ENCODE data around the gene GPR148. TPM values are rescaled to one million over a fixed set of nuclear protein-coding genes. Genes with fewer than 3 reads are reported as not detected.
"Not testable (repeated sequence)": the region's sequence is repeated elsewhere in the genome, so short reads cannot be mapped to it uniquely, and the experiment has no call there.

Gene GPR148
- total and polyA plus RNA-seq, 9 donors: not detected

GRCh38 chr2:130727286-130727924 is 1.5 kb upstream of the GPR148 start:
- no peaks in the 10 kb centered on the region for H3K36me3 ChIP-seq (ENCODE audit: control insufficient read depth, insufficient read depth, low read length)
- H3K9me3 ChIP-seq (replicated peaks; ENCODE audit: control insufficient read depth, low read depth, low read length): no peaks in the 10 kb centered on the region
- peaks cover 12% of the 10 kb centered on the region for H3K4me1 ChIP-seq (ENCODE audit: control insufficient read depth, insufficient read depth, low read length)
- WGBS (ENCODE audit: insufficient coverage): under 1% methylated on average over 48 of the region's 48 CpGs
- peak; percentile 50 for DNase-seq
- H3K4me3 ChIP-seq (ENCODE audit: low read length): peak overlapping the region; percentile 32
- H3K27ac ChIP-seq (ENCODE audit: low read length): no peak overlapping the region
- H3K27me3 ChIP-seq (ENCODE audit: control insufficient read depth, insufficient read depth, low read length): peaks cover 21% of the 10 kb centered on the region

- Histone ChIP-seq H3K27ac (ENCODE audit: low read length) (no peak overlapping the region), H3K27me3 (ENCODE audit: control insufficient read depth, insufficient read depth, low read length) (peaks cover 21% of the 10 kb centered on the region), H3K36me3 (ENCODE audit: control insufficient read depth, insufficient read depth, low read length) (no peaks in the 10 kb centered on the region), H3K4me3 (ENCODE audit: low read length) (no peak overlapping the region), H3K4me1 (ENCODE audit: control insufficient read depth, insufficient read depth, low read length) (peaks cover 12% of the 10 kb centered on the region), H3K9me3 (replicated peaks; ENCODE audit: control insufficient read depth, low read depth, low read length) (no peaks in the 10 kb centered on the region)
- WGBS (ENCODE audit: insufficient coverage): 26% methylated on average over 11 of the region's 12 CpGs
- DNase-seq: no peak
Measured at GRCh38 chr2:130728007-130728454, 839 bp upstream of the GPR148 start.

GRCh38 chr2:130729322-130730299 is 741 bp downstream of the GPR148 start:
- DNase-seq: no peak
- Histone ChIP-seq H3K36me3 (ENCODE audit: control insufficient read depth, insufficient read depth, low read length) (no peaks in the 10 kb centered on the region), H3K4me3 (ENCODE audit: low read length) (no peak overlapping the region), H3K27me3 (ENCODE audit: control insufficient read depth, insufficient read depth, low read length) (peaks cover 21% of the 10 kb centered on the region), H3K4me1 (ENCODE audit: control insufficient read depth, insufficient read depth, low read length) (peaks cover 12% of the 10 kb centered on the region), H3K27ac (ENCODE audit: low read length) (no peak overlapping the region), H3K9me3 (replicated peaks; ENCODE audit: control insufficient read depth, low read depth, low read length) (no peaks in the 10 kb centered on the region)
- WGBS (ENCODE audit: insufficient coverage): 87% methylated on average over 15 of the region's 17 CpGs

GRCh38 chr2:130732257-130732656 is 3.4 kb downstream of the GPR148 start:
- H3K27me3 ChIP-seq (ENCODE audit: control insufficient read depth, insufficient read depth, low read length): peaks cover 11% of the 10 kb centered on the region
- not testable (repeated sequence) for H3K27ac ChIP-seq (ENCODE audit: low read length); H3K36me3 ChIP-seq (ENCODE audit: control insufficient read depth, insufficient read depth, low read length); H3K9me3 ChIP-seq (replicated peaks; ENCODE audit: control insufficient read depth, low read depth, low read length); H3K4me1 ChIP-seq (ENCODE audit: control insufficient read depth, insufficient read depth, low read length); DNase-seq; H3K4me3 ChIP-seq (ENCODE audit: low read length)
- WGBS (ENCODE audit: insufficient coverage): 94% methylated on average over 5 of the region's 11 CpGs

GRCh38 chr2:130735200-130735599 is 6.3 kb downstream of the GPR148 start:
- no peak for DNase-seq
- no CpG with 5 or more reads among the region's 3 CpGs for WGBS (ENCODE audit: insufficient coverage)
- Histone ChIP-seq H3K27ac (ENCODE audit: low read length) (no peak overlapping the region), H3K4me3 (ENCODE audit: low read length) (no peak overlapping the region), H3K27me3 (ENCODE audit: control insufficient read depth, insufficient read depth, low read length) (no peaks in the 10 kb centered on the region), H3K9me3 (replicated peaks; ENCODE audit: control insufficient read depth, low read depth, low read length) (no peaks in the 10 kb centered on the region), H3K4me1 (ENCODE audit: control insufficient read depth, insufficient read depth, low read length) (no peaks in the 10 kb centered on the region), H3K36me3 (ENCODE audit: control insufficient read depth, insufficient read depth, low read length) (no peaks in the 10 kb centered on the region)

- no peak overlapping the region for H3K4me3 ChIP-seq (ENCODE audit: low read length)
- WGBS (ENCODE audit: insufficient coverage): 78% methylated on average over 3 of the region's 6 CpGs
- H3K4me1 ChIP-seq (ENCODE audit: control insufficient read depth, insufficient read depth, low read length): no peaks in the 10 kb centered on the region
- no peaks in the 10 kb centered on the region for H3K9me3 ChIP-seq (replicated peaks; ENCODE audit: control insufficient read depth, low read depth, low read length)
- H3K36me3 ChIP-seq (ENCODE audit: control insufficient read depth, insufficient read depth, low read length): no peaks in the 10 kb centered on the region
- no peak for DNase-seq
- H3K27ac ChIP-seq (ENCODE audit: low read length): no peak overlapping the region
- no peaks in the 10 kb centered on the region for H3K27me3 ChIP-seq (ENCODE audit: control insufficient read depth, insufficient read depth, low read length)
Measured at GRCh38 chr2:130736487-130736886, 7.6 kb downstream of the GPR148 start.

GRCh38 chr2:130737592-130737991 is 8.7 kb downstream of the GPR148 start:
- H3K9me3 ChIP-seq (replicated peaks; ENCODE audit: control insufficient read depth, low read depth, low read length): no peaks in the 10 kb centered on the region
- H3K4me3 ChIP-seq (ENCODE audit: low read length): no peak overlapping the region
- no peaks in the 10 kb centered on the region for H3K27me3 ChIP-seq (ENCODE audit: control insufficient read depth, insufficient read depth, low read length)
- no peak overlapping the region for H3K27ac ChIP-seq (ENCODE audit: low read length)
- no peak for DNase-seq
- whole genome bisulfite sequencing (ENCODE audit: insufficient coverage): 96% methylated on average over 13 of the region's 14 CpGs
- H3K36me3 ChIP-seq (ENCODE audit: control insufficient read depth, insufficient read depth, low read length): no peaks in the 10 kb centered on the region
- no peaks in the 10 kb centered on the region for H3K4me1 ChIP-seq (ENCODE audit: control insufficient read depth, insufficient read depth, low read length)

- H3K36me3 ChIP-seq (ENCODE audit: control insufficient read depth, insufficient read depth, low read length): no peaks in the 10 kb centered on the region
- no peak overlapping the region for H3K4me3 ChIP-seq (ENCODE audit: low read length)
- no peak overlapping the region for H3K27ac ChIP-seq (ENCODE audit: low read length)
Measured at GRCh38 chr2:130740671-130741070, 11.8 kb downstream of the GPR148 start.

GRCh38 chr2:130743278-130743677 is 14.4 kb downstream of the GPR148 start:
- Histone ChIP-seq H3K9me3 (replicated peaks; ENCODE audit: control insufficient read depth, low read depth, low read length) (no peaks in the 10 kb centered on the region), H3K27me3 (ENCODE audit: control insufficient read depth, insufficient read depth, low read length) (peaks cover 4% of the 10 kb centered on the region)

More at GRCh38 chr2:130740671-130741070, 11.8 kb downstream of the GPR148 start:
- no peaks in the 10 kb centered on the region for H3K4me1 ChIP-seq (ENCODE audit: control insufficient read depth, insufficient read depth, low read length)
- peaks cover 4% of the 10 kb centered on the region for H3K27me3 ChIP-seq (ENCODE audit: control insufficient read depth, insufficient read depth, low read length)
- DNase-seq: no peak
- H3K9me3 ChIP-seq (replicated peaks; ENCODE audit: control insufficient read depth, low read depth, low read length): no peaks in the 10 kb centered on the region
- 66% methylated on average over 12 of the region's 12 CpGs for WGBS (ENCODE audit: insufficient coverage)

More at GRCh38 chr2:130743278-130743677, 14.4 kb downstream of the GPR148 start:
- Histone ChIP-seq H3K36me3 (ENCODE audit: control insufficient read depth, insufficient read depth, low read length) (no peaks in the 10 kb centered on the region), H3K4me1 (ENCODE audit: control insufficient read depth, insufficient read depth, low read length) (no peaks in the 10 kb centered on the region), H3K4me3 (ENCODE audit: low read length) (no peak overlapping the region), H3K27ac (ENCODE audit: low read length) (no peak overlapping the region)
- WGBS (ENCODE audit: insufficient coverage): 61% methylated on average over 7 of the region's 8 CpGs
- no peak for DNase-seq
